ENCODE results near the gene NPAS3.

NPAS3 gene

GRCh38 chr14:33377596-33378390 is 439.1 kb downstream of the NPAS3 start:
- Histone ChIP-seq H3K9me3 (ENCODE audit: control insufficient read depth, low read length) (no peaks in the 10 kb centered on the region), H3K4me1 (ENCODE audit: control insufficient read depth, insufficient read depth, low read length) (peaks cover 6% of the 10 kb centered on the region), H3K36me3 (ENCODE audit: control insufficient read depth, insufficient read depth, low read length) (no peaks in the 10 kb centered on the region), H3K27ac (ENCODE audit: insufficient read depth, low read depth, low read length, poor library complexity, severe bottlenecking) (no peak overlapping the region), H3K27me3 (ENCODE audit: control insufficient read depth, insufficient read depth, low read length, poor library complexity, severe bottlenecking) (no peaks in the 10 kb centered on the region), H3K4me3 (ENCODE audit: insufficient read depth, low read depth, low read length) (no peak overlapping the region)
- WGBS, 2 experiments = 94 to 97% methylated on average over 2 of the region's 2 CpGs

- Histone ChIP-seq H3K27ac (ENCODE audit: insufficient read depth, low read depth, low read length, poor library complexity, severe bottlenecking) (no peak overlapping the region), H3K36me3 (ENCODE audit: control insufficient read depth, insufficient read depth, low read length) (no peaks in the 10 kb centered on the region), H3K9me3 (ENCODE audit: control insufficient read depth, low read length) (no peaks in the 10 kb centered on the region), H3K4me1 (ENCODE audit: control insufficient read depth, insufficient read depth, low read length) (peaks cover 6% of the 10 kb centered on the region), H3K4me3 (ENCODE audit: insufficient read depth, low read depth, low read length) (no peak overlapping the region), H3K27me3 (ENCODE audit: control insufficient read depth, insufficient read depth, low read length, poor library complexity, severe bottlenecking) (no peaks in the 10 kb centered on the region)
- 53 to 58% methylated on average over 2 of the region's 2 CpGs for WGBS, 2 experiments
Measured at GRCh38 chr14:33381717-33382116, 443.0 kb downstream of the NPAS3 start.

GRCh38 chr14:33386140-33386539 is 447.5 kb downstream of the NPAS3 start:
- H3K4me1 ChIP-seq (ENCODE audit: control insufficient read depth, insufficient read depth, low read length) = peaks cover 6% of the 10 kb centered on the region

GRCh38 chr14:33386781-33387180 is 448.1 kb downstream of the NPAS3 start:
- H3K4me3 ChIP-seq (ENCODE audit: insufficient read depth, low read depth, low read length) = no peak overlapping the region
- no peaks in the 10 kb centered on the region for H3K9me3 ChIP-seq (ENCODE audit: control insufficient read depth, low read length)
- no peaks in the 10 kb centered on the region for H3K36me3 ChIP-seq (ENCODE audit: control insufficient read depth, insufficient read depth, low read length)
- H3K27me3 ChIP-seq (ENCODE audit: control insufficient read depth, insufficient read depth, low read length, poor library complexity, severe bottlenecking) = no peaks in the 10 kb centered on the region
- 93 to 94% methylated on average over 3 of the region's 3 CpGs for WGBS, 2 experiments
- H3K27ac ChIP-seq (ENCODE audit: insufficient read depth, low read depth, low read length, poor library complexity, severe bottlenecking) = no peak overlapping the region
- H3K4me1 ChIP-seq (ENCODE audit: control insufficient read depth, insufficient read depth, low read length) = peaks cover 4% of the 10 kb centered on the region

More at GRCh38 chr14:33386140-33386539, 447.5 kb downstream of the NPAS3 start:
- Histone ChIP-seq H3K9me3 (ENCODE audit: control insufficient read depth, low read length) (no peaks in the 10 kb centered on the region), H3K27ac (ENCODE audit: insufficient read depth, low read depth, low read length, poor library complexity, severe bottlenecking) (no peak overlapping the region), H3K4me3 (ENCODE audit: insufficient read depth, low read depth, low read length) (no peak overlapping the region), H3K36me3 (ENCODE audit: control insufficient read depth, insufficient read depth, low read length) (no peaks in the 10 kb centered on the region), H3K27me3 (ENCODE audit: control insufficient read depth, insufficient read depth, low read length, poor library complexity, severe bottlenecking) (no peaks in the 10 kb centered on the region)

- H3K9me3 ChIP-seq (ENCODE audit: control insufficient read depth, low read length) = no peaks in the 10 kb centered on the region
- H3K36me3 ChIP-seq (ENCODE audit: control insufficient read depth, insufficient read depth, low read length) = no peaks in the 10 kb centered on the region
- no peaks in the 10 kb centered on the region for H3K4me1 ChIP-seq (ENCODE audit: control insufficient read depth, insufficient read depth, low read length)
- 85 to 88% methylated on average over 2 of the region's 2 CpGs for WGBS, 2 experiments
- H3K27ac ChIP-seq (ENCODE audit: insufficient read depth, low read depth, low read length, poor library complexity, severe bottlenecking) = no peak overlapping the region
- H3K4me3 ChIP-seq (ENCODE audit: insufficient read depth, low read depth, low read length) = no peak overlapping the region
- H3K27me3 ChIP-seq (ENCODE audit: control insufficient read depth, insufficient read depth, low read length, poor library complexity, severe bottlenecking) = no peaks in the 10 kb centered on the region
Measured at GRCh38 chr14:33390335-33390734, 451.7 kb downstream of the NPAS3 start.

GRCh38 chr14:33393231-33393894 is 454.7 kb downstream of the NPAS3 start:
- Histone ChIP-seq H3K36me3 (ENCODE audit: control insufficient read depth, insufficient read depth, low read length) (no peaks in the 10 kb centered on the region), H3K27ac (ENCODE audit: insufficient read depth, low read depth, low read length, poor library complexity, severe bottlenecking) (no peak overlapping the region), H3K4me3 (ENCODE audit: insufficient read depth, low read depth, low read length) (no peak overlapping the region), H3K27me3 (ENCODE audit: control insufficient read depth, insufficient read depth, low read length, poor library complexity, severe bottlenecking) (no peaks in the 10 kb centered on the region), H3K4me1 (ENCODE audit: control insufficient read depth, insufficient read depth, low read length) (no peaks in the 10 kb centered on the region), H3K9me3 (ENCODE audit: control insufficient read depth, low read length) (no peaks in the 10 kb centered on the region)
- 90 to 94% methylated on average over 10 to 11 of the region's 11 CpGs for WGBS, 2 experiments

- Histone ChIP-seq H3K4me1 (ENCODE audit: control insufficient read depth, insufficient read depth, low read length) (no peaks in the 10 kb centered on the region), H3K27ac (ENCODE audit: insufficient read depth, low read depth, low read length, poor library complexity, severe bottlenecking) (no peak overlapping the region)
Measured at GRCh38 chr14:33393895-33394368, 455.3 kb downstream of the NPAS3 start.

GRCh38 chr14:33401311-33401710 is 462.6 kb downstream of the NPAS3 start:
- Histone ChIP-seq H3K9me3 (ENCODE audit: control insufficient read depth, low read length) (peaks cover 10% of the 10 kb centered on the region), H3K4me3 (ENCODE audit: insufficient read depth, low read depth, low read length) (no peak overlapping the region), H3K36me3 (ENCODE audit: control insufficient read depth, insufficient read depth, low read length) (no peaks in the 10 kb centered on the region), H3K27ac (ENCODE audit: insufficient read depth, low read depth, low read length, poor library complexity, severe bottlenecking) (no peak overlapping the region), H3K4me1 (ENCODE audit: control insufficient read depth, insufficient read depth, low read length) (no peaks in the 10 kb centered on the region), H3K27me3 (ENCODE audit: control insufficient read depth, insufficient read depth, low read length, poor library complexity, severe bottlenecking) (no peaks in the 10 kb centered on the region)
- WGBS, 2 experiments = 94 to 96% methylated on average over 3 of the region's 3 CpGs

More at GRCh38 chr14:33393895-33394368, 455.3 kb downstream of the NPAS3 start:
- no peaks in the 10 kb centered on the region for H3K27me3 ChIP-seq (ENCODE audit: control insufficient read depth, insufficient read depth, low read length, poor library complexity, severe bottlenecking)
- WGBS, 2 experiments = 98 to 100% methylated on average over 2 to 3 of the region's 3 CpGs
- no peaks in the 10 kb centered on the region for H3K9me3 ChIP-seq (ENCODE audit: control insufficient read depth, low read length)
- no peak overlapping the region for H3K4me3 ChIP-seq (ENCODE audit: insufficient read depth, low read depth, low read length)
- H3K36me3 ChIP-seq (ENCODE audit: control insufficient read depth, insufficient read depth, low read length) = no peaks in the 10 kb centered on the region

- Histone ChIP-seq H3K9me3 (ENCODE audit: control insufficient read depth, low read length) (peaks cover 10% of the 10 kb centered on the region), H3K27ac (ENCODE audit: insufficient read depth, low read depth, low read length, poor library complexity, severe bottlenecking) (no peak overlapping the region), H3K27me3 (ENCODE audit: control insufficient read depth, insufficient read depth, low read length, poor library complexity, severe bottlenecking) (no peaks in the 10 kb centered on the region), H3K36me3 (ENCODE audit: control insufficient read depth, insufficient read depth, low read length) (no peaks in the 10 kb centered on the region), H3K4me3 (ENCODE audit: insufficient read depth, low read depth, low read length) (no peak overlapping the region), H3K4me1 (ENCODE audit: control insufficient read depth, insufficient read depth, low read length) (no peaks in the 10 kb centered on the region)
Measured at GRCh38 chr14:33402604-33403003, 463.9 kb downstream of the NPAS3 start.

- Histone ChIP-seq H3K4me1 (ENCODE audit: control insufficient read depth, insufficient read depth, low read length) (no peaks in the 10 kb centered on the region), H3K4me3 (ENCODE audit: insufficient read depth, low read depth, low read length) (no peak overlapping the region), H3K27ac (ENCODE audit: insufficient read depth, low read depth, low read length, poor library complexity, severe bottlenecking) (no peak overlapping the region), H3K9me3 (ENCODE audit: control insufficient read depth, low read length) (peaks cover 10% of the 10 kb centered on the region), H3K27me3 (ENCODE audit: control insufficient read depth, insufficient read depth, low read length, poor library complexity, severe bottlenecking) (no peaks in the 10 kb centered on the region), H3K36me3 (ENCODE audit: control insufficient read depth, insufficient read depth, low read length) (no peaks in the 10 kb centered on the region)
- 88 to 97% methylated on average over 1 of the region's 1 CpG for WGBS, 2 experiments
Measured at GRCh38 chr14:33404054-33404453, 465.4 kb downstream of the NPAS3 start.

Measured in ectodermal cell (in vitro differentiated cells).